Upper lobe of left lung (tissue), 6 donors: ENCODE results near the gene ALB. TPM values are rescaled to one million over a fixed set of nuclear protein-coding genes. Genes with fewer than 3 reads are reported as not detected.
"Not testable (repeated sequence)": the region's sequence is repeated elsewhere in the genome, so short reads cannot be mapped to it uniquely, and the experiment has no call there.

ENCODE experiments used
- ATAC-seq, 2 donors: fragments of 200-7000 bp; cut with Tn5 transposase; one replicate each; pipeline ENCODE4 v1.9.1; 2022; ENCODE audit warnings: mild to moderate bottlenecking in 2 of 2, moderate library complexity in 2 of 2; ENCODE audit not compliant: low FRiP score in 2 of 2
- DNase-seq, 2 donors: peaks; one replicate each; pipeline ENCODE4 v3.0.0-alpha.2; 2019 to 2020
- H3K27ac ChIP-seq, 4 donors: fragments of 200-600 bp; sonication (generic); one replicate each; pipeline ENCODE4 v1.5.1; 2016 to 2019
- H3K27me3 ChIP-seq, 4 donors: fragments of 200-600 bp; sonication (generic); one replicate each; pipeline ENCODE4 v1.5.1; 2017 to 2019
- H3K36me3 ChIP-seq, 4 donors: fragments of 200-600 bp; sonication (generic); one replicate each; pipeline ENCODE4 v1.5.1; 2016 to 2019
- H3K4me1 ChIP-seq, 4 donors: fragments of 200-600 bp; sonication (generic); one replicate each; pipeline ENCODE4 v1.5.1; 2018 to 2019
- H3K4me3 ChIP-seq, 4 donors: fragments of 200-600 bp; sonication (generic); one replicate each; pipeline ENCODE4 v1.5.1; 2017 to 2019; ENCODE audit warnings: mild to moderate bottlenecking in 2 of 4, moderate library complexity in 1 of 4
- H3K9me3 ChIP-seq, 4 donors: fragments of 200-600 bp; sonication (generic); one replicate each; pipeline ENCODE4 v1.5.1; 2018 to 2019
- CTCF ChIP-seq, 6 experiments: fragments of 450-650 bp in 4 of 6; fragments of 200-600 bp in 2 of 6; sonication (generic) in 2 of 6; IDR thresholded peaks; one replicate each; pipeline ENCODE4 v1.5.1; 2016 to 2019; ENCODE audit warnings: antibody characterized with exemption in 6 of 6
- EP300 ChIP-seq, 4 donors: sonication (generic); formaldehyde crosslinking; IDR thresholded peaks; one replicate each; pipeline ENCODE4 v1.5.1; 2017; ENCODE audit warnings: antibody characterized with exemption in 4 of 4, control low read depth in 2 of 4
- POLR2A ChIP-seq, 4 donors: fragments of 450-650 bp; IDR thresholded peaks; one replicate each; pipeline ENCODE4 v1.5.1; 2016 to 2017; ENCODE audit warnings: antibody characterized with exemption in 4 of 4, mild to moderate bottlenecking in 2 of 4
- POLR2AphosphoS5 ChIP-seq, 2 donors: sonication (generic); formaldehyde crosslinking; IDR thresholded peaks; one replicate each; pipeline ENCODE4 v1.5.1; 2017; ENCODE audit warnings: antibody characterized with exemption in 2 of 2
- WGBS, 2 donors: methylation state at CpG; one replicate each; pipeline ENCODE4 v1.1.5; 2017 to 2018; 5-methylcytosine and 5-hydroxymethylcytosine counted together
- total RNA-seq, 6 donors: library from RNA; depleted of rRNA in 4 of 6; stranded (reverse); fragments of >200 nt in 4 of 6; gene quantifications; one replicate each; pipeline versions ENCODE4 v1.1.0 to v1.2.1, GENCODE V29; 2016 to 2021
- donor health status: DM: no; HTN: no; CAD: no; lungs with moderate emphysema.
- donor health status: DM: no; HTN: yes; CAD: no; lungs with severe emphysema.

Gene ALB
- total RNA-seq, 6 donors from 2014 or later, result 0.30 to 44.5 (median 13.7) TPM; not detected in 2

- H3K4me1 ChIP-seq, result no peaks in the 10 kb centered on the region
- DNase-seq (no peak), ATAC-seq (no peak)
- no peak overlapping the region for H3K4me3 ChIP-seq
- no peak overlapping the region for H3K27ac ChIP-seq
- no peaks in the 10 kb centered on the region for H3K9me3 ChIP-seq
- H3K36me3 ChIP-seq, result no peaks in the 10 kb centered on the region
- TF ChIP-seq CTCF (IDR thresholded peaks at IDR 0.05) (no peak), EP300 (IDR thresholded peaks at IDR 0.05) (no peak), POLR2A (IDR thresholded peaks at IDR 0.05) (no peak), POLR2AphosphoS5 (IDR thresholded peaks at IDR 0.05) (no peak)
- no peaks in the 10 kb centered on the region for H3K27me3 ChIP-seq
Observed at GRCh38 chr4:73379946-73380345, 24.1 kb upstream of the ALB start.

DNA sequence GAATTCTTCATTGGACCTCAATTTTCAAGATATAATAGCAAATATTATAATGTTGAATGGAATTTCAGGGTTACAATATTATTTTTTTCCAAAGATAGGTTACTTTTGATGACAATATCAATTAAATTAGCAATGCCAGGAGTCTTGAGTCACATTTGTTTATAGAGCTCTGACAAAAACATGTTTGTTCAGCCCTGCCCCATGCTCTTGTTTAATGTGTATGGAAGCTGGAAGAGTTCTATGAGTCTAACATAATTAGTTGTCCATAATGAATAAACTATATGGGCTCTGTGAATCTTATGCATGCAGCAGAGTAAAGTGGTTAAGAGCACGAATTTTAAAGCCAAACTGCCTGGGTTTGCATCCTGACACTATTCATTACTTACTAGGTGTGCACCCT lies 22.9 kb upstream of the ALB start:
- no peak overlapping the region for H3K27ac ChIP-seq
- H3K36me3 ChIP-seq, result no peaks in the 10 kb centered on the region
- TF ChIP-seq POLR2AphosphoS5 (IDR thresholded peaks at IDR 0.05) (no peak), CTCF (IDR thresholded peaks at IDR 0.05) (no peak), EP300 (IDR thresholded peaks at IDR 0.05) (no peak), POLR2A (IDR thresholded peaks at IDR 0.05) (no peak)
- WGBS, 2 donors, result 71 to 72% methylated on average over 1 of the region's 1 CpG
- DNase-seq (no peak), ATAC-seq (no peak)
- no peak overlapping the region for H3K4me3 ChIP-seq
- H3K9me3 ChIP-seq, result no peaks in the 10 kb centered on the region
- no peaks in the 10 kb centered on the region for H3K27me3 ChIP-seq
- no peaks in the 10 kb centered on the region for H3K4me1 ChIP-seq

- Histone ChIP-seq H3K4me1 (no peaks in the 10 kb centered on the region), H3K9me3 (no peaks in the 10 kb centered on the region), H3K4me3 (no peak overlapping the region), H3K27me3 (no peaks in the 10 kb centered on the region), H3K36me3 (no peaks in the 10 kb centered on the region), H3K27ac (no peak overlapping the region)
- ATAC-seq, result no peak
- DNase-seq, result no peak
- TF ChIP-seq POLR2AphosphoS5 (IDR thresholded peaks at IDR 0.05) (no peak), POLR2A (IDR thresholded peaks at IDR 0.05) (no peak), CTCF (IDR thresholded peaks at IDR 0.05) (no peak), EP300 (IDR thresholded peaks at IDR 0.05) (no peak)
- WGBS, 2 donors, result 73 to 79% methylated on average over 3 of the region's 3 CpGs
Observed at GRCh38 chr4:73383452-73383851, 20.6 kb upstream of the ALB start.

DNA sequence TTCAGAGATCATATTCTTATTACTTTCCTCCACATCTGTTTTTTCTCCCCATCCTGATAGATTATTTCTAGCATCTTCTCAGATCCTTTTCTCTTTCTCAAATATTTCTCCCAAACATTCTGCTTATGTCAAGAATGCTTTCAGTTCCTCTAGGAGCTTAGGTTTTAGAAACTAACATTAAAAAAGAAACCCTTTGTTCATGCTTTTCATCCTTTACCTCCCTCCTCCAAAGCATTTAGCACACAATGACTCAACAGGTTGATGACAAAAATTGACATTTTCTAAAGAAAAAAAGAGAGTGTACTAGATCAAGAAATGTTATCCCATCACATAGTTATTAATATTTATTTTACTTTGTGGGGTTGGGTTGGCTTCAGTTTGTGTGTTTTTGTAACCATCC lies 16.5 kb upstream of the ALB start:
- H3K27ac ChIP-seq, result no peak overlapping the region
- DNase-seq (no peak), ATAC-seq (no peak)
- H3K36me3 ChIP-seq, result no peaks in the 10 kb centered on the region
- TF ChIP-seq EP300 (IDR thresholded peaks at IDR 0.05) (no peak), POLR2AphosphoS5 (IDR thresholded peaks at IDR 0.05) (no peak), POLR2A (IDR thresholded peaks at IDR 0.05) (no peak), CTCF (IDR thresholded peaks at IDR 0.05) (no peak)
- H3K4me1 ChIP-seq, result no peaks in the 10 kb centered on the region
- no peak overlapping the region for H3K4me3 ChIP-seq
- H3K27me3 ChIP-seq, result no peaks in the 10 kb centered on the region
- H3K9me3 ChIP-seq, result no peaks in the 10 kb centered on the region

DNA sequence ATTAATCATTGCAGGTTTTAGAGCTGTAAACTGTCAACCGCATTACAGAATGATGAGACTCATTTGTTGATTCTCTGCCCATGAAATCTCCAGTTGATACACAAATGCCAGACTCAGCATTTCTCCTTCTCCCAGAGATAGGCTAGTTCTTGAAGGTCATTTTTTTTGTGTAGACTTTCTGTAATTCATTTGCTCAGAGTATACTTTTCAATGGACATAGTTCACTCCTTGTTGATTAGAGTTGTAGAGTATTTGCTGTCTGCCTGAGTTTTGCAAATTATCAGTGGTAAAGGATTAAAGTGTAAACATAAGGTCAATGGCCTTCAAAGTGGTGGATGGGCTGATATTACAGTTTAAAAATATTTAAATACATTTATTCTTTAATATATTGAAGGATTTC lies 15.2 kb upstream of the ALB start:
- ATAC-seq, result no peak
- WGBS, 2 donors, result 87 to 100% methylated on average over 1 of the region's 1 CpG

DNA sequence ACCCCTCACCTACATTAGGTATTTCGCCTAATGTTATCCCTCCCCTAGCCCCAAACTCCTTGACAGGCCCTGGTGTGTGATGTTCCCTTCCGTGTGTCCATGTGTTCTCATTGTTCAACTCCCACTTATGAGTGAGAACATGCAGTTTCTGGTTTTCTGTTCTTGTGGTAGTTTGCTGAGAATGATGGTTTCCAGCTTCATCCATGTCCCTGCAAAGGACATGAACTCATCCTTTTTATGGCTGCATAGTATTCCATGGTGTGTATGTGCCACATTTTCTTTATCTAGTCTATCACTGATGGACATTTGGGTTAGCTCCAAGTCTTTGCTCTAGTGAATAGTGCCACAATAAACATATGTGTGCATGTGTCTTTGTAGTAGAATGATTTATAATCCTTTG lies 14.4 kb upstream of the ALB start:
- WGBS, 2 donors, result 91 to 93% methylated on average over 2 of the region's 2 CpGs
- H3K36me3 ChIP-seq, H3K4me3 ChIP-seq, DNase-seq, H3K4me1 ChIP-seq, H3K9me3 ChIP-seq, H3K27ac ChIP-seq, H3K27me3 ChIP-seq, ATAC-seq: not testable (repeated sequence)

More for the DNA sequence above, 15.2 kb upstream of the ALB start:
- Histone ChIP-seq H3K36me3 (no peaks in the 10 kb centered on the region), H3K4me1 (no peaks in the 10 kb centered on the region), H3K4me3 (no peak overlapping the region), H3K27me3 (no peaks in the 10 kb centered on the region), H3K27ac (no peak overlapping the region), H3K9me3 (no peaks in the 10 kb centered on the region)
- DNase-seq, result no peak
- no peak for TF ChIP-seq CTCF (IDR thresholded peaks at IDR 0.05)
- TF ChIP-seq POLR2AphosphoS5 (IDR thresholded peaks at IDR 0.05), result no peak
- TF ChIP-seq EP300 (IDR thresholded peaks at IDR 0.05), result no peak
- no peak for TF ChIP-seq POLR2A (IDR thresholded peaks at IDR 0.05)
